ENCODE results near the gene MAN1A1.

The MAN1A1 gene

DNA sequence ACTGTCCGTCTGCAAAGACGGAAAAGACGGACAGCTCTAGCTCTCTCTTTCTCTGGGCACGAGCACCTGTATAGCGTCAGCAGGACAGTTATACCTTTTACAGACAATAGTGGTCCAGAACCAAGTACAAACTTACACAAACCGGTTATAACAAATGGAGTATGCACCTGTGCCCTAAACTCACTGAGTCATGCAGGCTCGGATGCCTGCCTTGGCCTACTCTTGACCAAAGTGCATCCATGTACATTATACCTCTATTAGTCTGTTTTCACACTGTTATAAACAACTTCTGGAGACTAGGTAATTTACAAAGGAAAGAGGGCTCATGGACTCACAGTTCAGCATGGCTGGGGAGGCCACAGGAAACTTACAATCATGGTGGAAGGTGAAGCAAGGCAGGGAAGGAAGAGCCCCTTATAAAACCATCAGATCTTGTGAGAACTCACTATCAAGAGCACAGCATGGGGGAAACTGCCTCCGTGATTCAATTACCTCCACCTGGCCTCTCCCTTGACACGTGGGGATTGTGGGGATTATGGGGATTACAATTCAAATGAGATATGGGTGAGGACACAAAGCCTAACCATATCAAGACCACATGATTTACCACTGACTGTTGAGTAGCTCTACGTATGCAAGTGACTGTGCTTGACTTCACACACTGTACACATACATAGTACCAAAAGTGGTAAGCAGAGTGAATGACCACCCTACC, 23.1 kb downstream of the MAN1A1 start:
- no peak for DNase-seq (ENCODE audit: low read depth in 1 of 2, low spot score in 1 of 2)

DNA sequence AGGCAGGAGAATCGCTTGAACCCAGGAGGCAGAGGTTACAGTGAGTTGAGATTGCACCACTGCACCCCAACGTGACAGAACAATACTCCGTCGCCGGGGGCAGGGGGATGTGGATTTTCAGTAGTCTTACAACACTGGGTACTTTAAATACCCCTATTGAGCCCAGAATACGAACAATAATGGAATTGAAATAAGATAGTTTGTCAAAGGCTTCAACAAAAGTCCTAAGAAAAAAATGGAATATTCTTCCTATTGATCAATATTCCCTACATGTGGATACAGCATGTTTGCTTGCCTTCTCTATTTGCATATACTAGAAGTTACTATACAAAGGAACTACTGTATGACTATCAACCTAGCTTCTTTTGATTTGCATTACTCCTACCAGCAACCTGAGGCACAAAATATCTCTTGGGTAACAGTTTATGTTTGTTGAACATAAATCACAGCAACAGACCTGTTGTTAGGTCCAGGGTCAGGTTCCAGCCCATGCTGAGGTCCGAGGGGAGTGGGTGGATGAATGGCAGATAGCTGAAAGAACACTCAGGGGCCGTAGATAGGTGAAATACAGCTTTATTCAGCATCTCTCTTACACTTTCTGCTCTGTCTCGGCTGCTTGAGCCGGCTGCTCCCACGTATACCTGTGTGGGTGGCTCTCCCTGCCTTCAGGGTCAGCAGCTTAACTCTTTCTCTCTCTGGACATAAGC, 23.8 kb downstream of the MAN1A1 start:
- no peak for DNase-seq (ENCODE audit: low read depth in 1 of 2, low spot score in 1 of 2)

- DNase-seq (ENCODE audit: low read depth in 1 of 2, low spot score in 1 of 2) = no peak
Observed at GRCh38 chr6:119324718-119325117, 24.8 kb downstream of the MAN1A1 start.

DNA sequence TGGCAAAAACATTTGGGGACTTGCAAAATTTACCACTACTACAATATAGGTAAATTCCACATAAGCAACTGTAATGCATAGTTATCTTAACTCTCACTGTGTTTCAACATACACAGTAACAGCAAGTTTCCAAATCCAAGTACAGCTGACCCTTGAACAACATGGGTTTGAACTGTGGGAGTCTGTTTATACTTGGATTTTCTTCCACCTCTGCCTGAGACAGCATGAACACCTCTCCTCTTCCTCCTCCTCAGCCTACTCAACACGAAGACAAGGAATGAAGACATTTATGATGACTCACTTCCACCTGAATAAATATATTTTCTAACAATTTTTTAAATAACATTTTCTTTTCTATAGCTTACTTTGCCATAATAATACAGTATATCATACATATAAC, 25.6 kb downstream of the MAN1A1 start:
- no peak for DNase-seq (ENCODE audit: low read depth in 1 of 2, low spot score in 1 of 2)

DNA sequence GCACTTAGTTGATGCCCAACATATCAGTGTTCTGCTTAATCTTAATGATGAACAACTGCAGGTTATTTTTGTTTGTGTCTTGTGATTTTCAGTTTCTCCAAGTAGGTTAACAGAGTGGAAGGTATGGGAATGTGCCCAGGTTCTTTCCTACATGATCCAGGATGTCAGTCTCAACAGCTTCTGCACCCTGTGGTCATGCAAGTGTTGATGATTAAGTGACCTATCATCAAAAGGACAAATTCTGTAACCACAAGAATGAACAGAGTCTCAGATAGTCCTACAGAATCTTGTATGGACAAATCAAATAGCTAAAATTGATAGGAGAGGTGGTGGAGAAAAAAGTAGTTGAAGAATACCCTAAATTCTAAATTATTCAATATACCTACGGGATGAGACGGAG, 26.1 kb downstream of the MAN1A1 start:
- no peak for DNase-seq (ENCODE audit: low read depth in 1 of 2, low spot score in 1 of 2)

DNA sequence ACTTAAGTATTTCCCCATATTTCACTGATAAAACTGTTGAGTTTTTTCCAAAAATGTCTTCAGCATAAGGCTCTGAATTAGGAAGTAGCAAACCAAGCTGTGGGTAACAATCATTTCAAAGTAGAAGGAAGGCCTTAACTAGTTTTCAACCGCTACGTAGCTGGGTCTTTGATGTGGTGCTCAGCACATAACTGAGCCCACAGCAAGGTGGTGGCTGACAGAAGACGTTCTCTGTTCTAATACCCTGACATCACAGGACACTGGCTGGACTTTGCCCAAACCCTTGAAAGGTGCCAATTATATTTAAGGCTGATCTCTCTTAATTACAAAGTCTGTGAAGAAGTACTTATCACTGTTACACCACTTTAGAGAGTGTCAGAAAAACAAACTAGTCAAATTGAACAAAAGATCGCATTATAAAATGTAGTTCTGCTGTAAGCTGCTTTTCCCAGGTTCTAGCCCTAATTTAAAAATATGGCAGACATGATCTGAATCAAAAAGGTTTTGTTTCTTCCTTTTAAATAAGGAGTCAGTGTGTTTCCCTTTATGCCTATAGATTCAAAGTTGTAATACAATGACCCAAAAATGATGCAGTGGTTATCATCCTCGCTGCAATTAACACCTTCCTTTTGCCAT, 26.7 kb downstream of the MAN1A1 start:
- DNase-seq (ENCODE audit: low read depth in 1 of 2, low spot score in 1 of 2) = no peak

GRCh38 chr6:119322034-119322433, 27.5 kb downstream of the MAN1A1 start:
- no peak for DNase-seq (ENCODE audit: low read depth in 1 of 2, low spot score in 1 of 2)

GRCh38 chr6:119319694-119320093, 29.9 kb downstream of the MAN1A1 start:
- DNase-seq (ENCODE audit: low read depth in 1 of 2, low spot score in 1 of 2) = no peak

DNA sequence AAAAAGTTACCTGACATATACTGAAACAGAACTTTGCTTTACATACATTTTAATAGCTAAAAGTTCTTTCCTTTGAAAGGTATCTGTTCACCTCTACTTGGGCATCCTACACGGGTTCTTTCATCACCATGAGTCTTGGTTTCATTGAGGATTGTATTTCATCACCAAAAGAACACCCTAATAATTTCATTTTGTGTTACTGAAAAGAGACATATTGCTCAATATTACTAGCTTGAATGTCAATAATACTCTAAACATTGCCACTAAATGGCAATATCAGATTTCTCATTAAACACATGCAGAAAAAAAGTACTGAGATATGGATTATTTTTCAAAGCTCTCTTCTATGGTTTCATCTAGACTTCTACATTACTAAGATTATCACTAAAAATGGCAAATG, 30.8 kb downstream of the MAN1A1 start:
- no peak for DNase-seq (ENCODE audit: low read depth in 1 of 2, low spot score in 1 of 2)

DNA sequence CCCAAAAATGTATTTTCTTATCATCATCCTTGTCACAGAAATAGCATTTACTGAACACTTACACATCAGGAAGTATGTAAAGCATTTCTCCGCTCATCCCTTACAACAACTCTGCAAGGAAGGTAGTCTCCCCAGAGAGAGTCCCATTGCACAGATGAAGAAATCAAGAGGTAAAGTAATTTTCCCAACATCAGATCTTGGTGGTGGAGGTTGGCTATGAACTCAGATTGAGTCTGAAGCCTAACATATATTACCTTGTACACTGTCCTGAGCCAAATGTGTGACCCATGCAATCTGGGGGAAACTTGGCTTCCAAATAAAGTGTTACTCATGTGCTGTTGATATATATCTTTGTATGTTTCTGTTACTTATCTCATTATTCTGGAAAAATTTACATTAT, 31.4 kb downstream of the MAN1A1 start:
- DNase-seq (ENCODE audit: low read depth in 1 of 2, low spot score in 1 of 2) = no peak

DNA sequence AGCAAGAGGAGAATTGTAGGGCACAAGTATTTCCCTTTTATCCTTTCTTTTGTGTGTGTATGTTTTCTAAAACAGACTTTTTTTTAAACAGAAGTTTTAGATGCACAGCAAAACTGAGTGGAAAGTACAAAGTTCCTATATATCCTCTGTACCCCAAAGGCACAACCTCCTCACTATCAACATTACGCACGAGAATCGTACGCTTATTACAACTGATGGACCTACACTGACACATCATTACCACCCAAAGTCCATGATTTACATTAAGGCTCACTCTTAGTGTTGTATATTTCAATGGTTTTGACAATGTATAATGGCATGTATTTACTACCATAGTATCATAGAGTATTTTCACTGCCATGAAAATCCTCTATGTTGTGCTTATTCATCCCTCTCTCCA, 32.6 kb downstream of the MAN1A1 start:
- no peak for DNase-seq (ENCODE audit: low read depth in 1 of 2, low spot score in 1 of 2)

DNA sequence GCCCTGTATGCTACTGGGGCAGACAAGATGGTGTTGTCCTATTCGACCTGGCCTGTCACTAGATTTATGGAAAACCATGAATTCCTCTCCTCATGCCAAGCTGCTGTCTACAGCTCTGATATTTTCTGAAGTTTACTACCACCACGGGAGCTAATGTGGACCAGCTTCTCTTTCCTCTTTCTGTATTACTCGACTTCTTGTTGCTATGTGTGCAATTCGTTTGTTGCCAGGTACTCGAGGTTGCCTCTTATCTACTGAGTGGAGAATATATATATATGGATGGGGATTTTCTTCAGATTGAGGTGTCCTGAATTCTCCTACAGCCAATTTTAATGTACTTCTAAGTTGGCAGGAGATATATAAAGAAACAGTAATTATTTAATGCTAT, 34.7 kb downstream of the MAN1A1 start:
- no peak for DNase-seq (ENCODE audit: low read depth in 1 of 2, low spot score in 1 of 2)

- DNase-seq (ENCODE audit: low read depth in 1 of 2, low spot score in 1 of 2) = no peak
Observed at GRCh38 chr6:119313937-119314884, 35.4 kb downstream of the MAN1A1 start.

GRCh38 chr6:119312875-119313338, 36.7 kb downstream of the MAN1A1 start:
- DNase-seq (ENCODE audit: low read depth in 1 of 2, low spot score in 1 of 2) = no peak

DNA sequence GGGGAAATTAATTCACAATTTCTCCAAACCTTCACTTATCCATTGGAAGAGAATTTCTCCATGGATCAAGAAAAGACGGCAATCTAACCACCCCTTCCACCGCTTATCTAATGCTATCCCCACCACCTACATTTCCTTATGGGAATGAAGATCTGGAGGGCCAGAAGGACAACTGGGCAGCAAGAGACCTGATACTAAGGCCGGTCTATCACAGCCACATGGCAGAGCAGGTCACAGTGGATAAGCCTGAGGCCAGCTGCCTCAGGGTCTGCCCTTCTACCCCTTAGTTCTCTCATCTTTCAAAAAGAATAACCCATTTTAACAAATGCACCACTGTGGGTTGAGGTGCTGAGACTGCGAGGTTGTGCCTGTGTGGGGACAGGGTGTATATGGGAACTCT, 37.1 kb downstream of the MAN1A1 start:
- no peak for DNase-seq (ENCODE audit: low read depth in 1 of 2, low spot score in 1 of 2)

DNA sequence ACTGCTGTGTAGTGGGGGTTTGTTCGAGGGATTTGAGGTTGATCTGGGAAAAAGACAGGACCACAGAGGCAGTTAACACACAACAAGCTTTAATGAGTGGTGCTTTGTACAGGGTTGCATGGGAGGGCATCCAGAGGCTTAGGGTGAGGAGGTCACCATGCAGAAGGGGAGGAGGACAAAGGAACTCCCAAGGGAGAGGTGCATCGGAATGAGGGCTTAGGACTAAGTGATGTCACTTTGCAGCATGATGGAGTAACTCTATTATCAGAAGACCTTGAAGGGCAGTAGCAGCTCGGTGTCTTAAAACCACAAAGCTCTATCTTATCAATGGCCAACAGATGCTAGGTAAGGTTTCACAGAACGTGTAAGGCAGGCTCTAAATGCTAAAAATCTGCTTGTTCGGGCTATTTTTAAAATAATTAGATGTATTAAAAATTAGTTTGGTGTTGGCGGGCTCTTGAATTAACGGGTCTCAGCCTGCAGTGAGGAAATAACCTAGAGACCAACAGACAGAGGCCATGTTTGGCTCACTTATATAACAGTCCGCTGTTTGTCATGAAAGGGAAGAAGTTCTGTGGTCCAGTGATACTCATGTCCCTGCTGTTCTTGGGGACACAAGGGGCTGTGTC, 37.9 kb downstream of the MAN1A1 start:
- no peak for DNase-seq (ENCODE audit: low read depth in 1 of 2, low spot score in 1 of 2)

DNA sequence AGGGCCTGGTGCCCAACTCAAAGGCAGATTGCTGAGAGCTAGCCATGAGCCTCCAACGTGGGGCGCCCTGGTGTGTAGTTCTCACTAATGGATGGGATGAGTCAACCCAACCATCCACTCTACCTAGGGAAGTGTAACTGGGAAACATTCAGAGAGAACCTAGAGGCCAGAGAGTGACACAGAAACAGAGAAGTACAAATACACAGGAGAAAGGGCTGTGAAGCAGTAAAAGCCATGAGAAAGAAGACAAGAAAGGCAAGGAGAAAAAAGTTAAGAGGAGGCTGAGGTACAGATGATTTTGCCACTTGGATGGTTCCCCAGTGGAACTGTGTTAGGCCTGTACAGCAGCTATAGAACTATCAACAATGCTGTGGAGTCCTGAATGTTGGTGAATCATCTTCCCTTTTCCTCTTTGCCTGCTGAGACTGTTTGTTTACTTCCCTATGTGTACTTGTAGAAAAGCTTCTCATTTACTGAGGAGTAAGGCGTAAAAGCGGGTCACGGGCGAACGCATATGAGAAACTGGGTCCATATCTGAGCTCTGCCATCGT, 39.0 kb downstream of the MAN1A1 start:
- DNase-seq (ENCODE audit: low read depth in 1 of 2, low spot score in 1 of 2) = no peak

DNA sequence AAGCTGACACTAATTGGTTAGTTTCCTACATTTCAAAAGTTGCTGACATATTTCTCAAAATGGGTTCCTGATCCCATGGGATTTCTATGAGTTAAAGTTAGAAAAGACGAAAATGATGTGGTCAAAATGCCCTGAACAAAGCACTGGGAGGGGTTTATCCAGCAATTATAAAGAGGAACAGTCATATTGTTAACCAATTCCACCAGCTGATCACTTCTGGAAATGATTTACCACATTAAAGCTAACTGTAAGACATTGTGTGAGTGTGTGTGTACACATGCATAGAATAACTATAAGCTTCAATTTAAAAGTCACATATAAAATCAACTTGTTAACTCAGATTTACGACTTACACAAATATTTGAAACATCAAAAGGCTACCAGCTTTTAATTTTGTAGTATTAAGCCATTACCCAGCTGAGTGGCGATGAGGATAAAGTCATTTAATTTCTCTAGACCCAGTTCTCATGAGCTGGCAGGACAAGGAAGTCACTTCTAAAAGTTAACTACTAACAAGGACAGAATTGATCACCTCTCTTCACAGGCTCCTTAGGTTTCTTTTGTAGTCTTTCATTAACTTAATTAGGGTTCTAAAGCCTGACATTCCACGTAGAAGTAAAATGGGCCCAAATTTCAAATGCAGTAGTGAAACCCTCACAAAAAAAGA, 40.4 kb downstream of the MAN1A1 start:
- DNase-seq (ENCODE audit: low read depth in 1 of 2, low spot score in 1 of 2) = no peak

GRCh38 chr6:119308048-119308570, 41.5 kb downstream of the MAN1A1 start:
- DNase-seq (ENCODE audit: low read depth in 1 of 2, low spot score in 1 of 2) = no peak

DNA sequence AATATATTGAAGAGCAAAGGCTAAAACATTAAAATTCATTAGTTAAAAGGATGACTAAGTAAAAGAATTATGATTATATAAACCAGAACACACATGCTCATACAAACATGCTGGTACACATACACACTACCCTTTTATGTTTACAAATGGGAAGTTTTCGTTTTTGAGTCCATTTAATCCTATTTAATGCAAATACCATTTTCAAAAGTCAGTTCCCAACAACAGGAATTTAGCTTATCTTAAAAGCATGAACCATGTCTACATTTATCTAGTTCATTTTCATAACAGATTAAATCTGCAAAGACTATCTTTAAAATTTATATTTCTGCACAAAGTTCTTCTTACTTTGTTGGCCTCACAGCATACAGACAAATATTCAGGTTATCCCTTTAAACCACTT, 42.5 kb downstream of the MAN1A1 start:
- DNase-seq (ENCODE audit: low read depth in 1 of 2, low spot score in 1 of 2) = no peak
